H1 (cell line): ENCODE results near the gene COMMD1.

ENCODE experiments used
- BCL11A ChIP-seq, 2 experiments: IDR thresholded peaks; one replicate each; pipeline ENCODE4 v1.6.1; 2011; ENCODE audit warnings: low read depth in 2 of 2, low read length in 2 of 2, mild to moderate bottlenecking in 2 of 2
- CTCF ChIP-seq, 3 experiments: IDR thresholded peaks; 1 replicate in 2 of 3; 2 replicates in 1 of 3; pipeline versions ENCODE4 v1.5.1 to v1.6.1; 2011; ENCODE audit warnings: low read length in 3 of 3, mild to moderate bottlenecking in 3 of 3, inconsistent platforms in 2 of 3, low read depth in 1 of 3, moderate library complexity in 1 of 3; ENCODE audit not compliant: insufficient read depth in 1 of 3; ENCODE audit errors: control extremely low read depth in 1 of 3
- E2F6 ChIP-seq: IDR thresholded peaks from 2 replicates; pipeline ENCODE4 v1.6.1; 2012; ENCODE audit warnings: inconsistent platforms
- EGR1 ChIP-seq: IDR thresholded peaks from 2 replicates; pipeline ENCODE4 v1.6.1; 2011; ENCODE audit warnings: low read depth, low read length, borderline replicate concordance
- EP300 ChIP-seq, 2 experiments: IDR thresholded peaks; 1 replicate in 1 of 2; 2 replicates in 1 of 2; pipeline ENCODE4 v1.6.1; 2011 to 2012; ENCODE audit warnings: low read depth in 2 of 2, low read length in 2 of 2, mild to moderate bottlenecking in 2 of 2, borderline replicate concordance in 1 of 2, inconsistent platforms in 1 of 2, moderate library complexity in 1 of 2
- EZH2 ChIP-seq: fragments of 200-600 bp; sonication (generic); IDR thresholded peaks from 2 replicates; pipeline ENCODE4 v1.7.1; 2012; ENCODE audit warnings: low read depth, mild to moderate bottlenecking, moderate library complexity, low read length, inconsistent platforms; ENCODE audit not compliant: severe bottlenecking
- MAFK ChIP-seq: IDR thresholded peaks from 2 replicates; pipeline ENCODE4 v1.6.1; 2012; ENCODE audit warnings: low read depth, mild to moderate bottlenecking, improper control_type of control experiment, low read length
- POLR2AphosphoS5 ChIP-seq: IDR thresholded peaks from 2 replicates; pipeline ENCODE4 v1.6.1; 2011; ENCODE audit warnings: low read depth, low read length
- RAD21 ChIP-seq, 2 experiments: IDR thresholded peaks in 1 of 2; conservative IDR thresholded peaks in 1 of 2; 2 replicates each; pipeline ENCODE4 v1.6.1; 2011; ENCODE audit warnings: low read depth in 2 of 2, low read length in 2 of 2, improper control_type of control experiment in 1 of 2, inconsistent platforms in 1 of 2, mild to moderate bottlenecking in 1 of 2, moderate library complexity in 1 of 2
- SIN3A ChIP-seq, 2 experiments: IDR thresholded peaks in 1 of 2; conservative IDR thresholded peaks in 1 of 2; 2 replicates each; pipeline ENCODE4 v1.6.1; 2011 to 2012; ENCODE audit warnings: low read length in 2 of 2, improper control_type of control experiment in 1 of 2, low read depth in 1 of 2, mild to moderate bottlenecking in 1 of 2
- SP1 ChIP-seq: IDR thresholded peaks from 2 replicates; pipeline ENCODE4 v1.6.1; 2011; ENCODE audit warnings: low read depth, low read length

GRCh38 chr2:61978522-61978921 is 73.0 kb downstream of the COMMD1 start:
- TF ChIP-seq EGR1, result no peak
- no peak for TF ChIP-seq CTCF (IDR thresholded peaks at IDR 0.05; ENCODE audit: control extremely low read depth in 1 of 3, insufficient read depth in 1 of 3, low read depth in 1 of 3, low read length in 3 of 3)
- TF ChIP-seq MAFK, result no peak
- TF ChIP-seq SIN3A (conservative IDR thresholded peaks at IDR 0.05 in 1 of 2, IDR thresholded peaks at IDR 0.05 in 1 of 2; ENCODE audit: low read depth in 1 of 2, low read length in 2 of 2), result no peak
- TF ChIP-seq E2F6, result no peak
- TF ChIP-seq SP1, result no peak
- TF ChIP-seq BCL11A (IDR thresholded peaks at IDR 0.05; ENCODE audit: low read depth in 2 of 2, low read length in 2 of 2), result no peak
- TF ChIP-seq POLR2AphosphoS5, result no peak
- TF ChIP-seq EZH2, result no peak
- no peak for TF ChIP-seq EP300 (IDR thresholded peaks at IDR 0.05; ENCODE audit: borderline replicate concordance in 1 of 2, low read depth in 2 of 2, low read length in 2 of 2)
- TF ChIP-seq RAD21 (IDR thresholded peaks at IDR 0.05 in 1 of 2, conservative IDR thresholded peaks at IDR 0.05 in 1 of 2; ENCODE audit: low read depth in 2 of 2, low read length in 2 of 2), result no peak
